Stimulated activated CD4-positive, alpha-beta T cell treated with anti-CD3 and anti-CD28 coated beads, Interleukin-1b, Interleukin-23, amount 100 ng/mL, for 1 hour (primary cell): Measurements from ENCODE around the gene MTURN.
A peak's percentile ranks its signal among the peaks of the same experiment; 100 is the strongest.
"Not testable (repeated sequence)": the region's sequence is repeated elsewhere in the genome, so short reads cannot be mapped to it uniquely, and the experiment has no call there.

Experiments used
- DNase-seq, 2 donors: peaks; one replicate each; pipeline ENCODE4 v3.0.0-alpha.2; 2020; ENCODE audit warnings: low read depth in 2 of 2

MTURN gene

DNA sequence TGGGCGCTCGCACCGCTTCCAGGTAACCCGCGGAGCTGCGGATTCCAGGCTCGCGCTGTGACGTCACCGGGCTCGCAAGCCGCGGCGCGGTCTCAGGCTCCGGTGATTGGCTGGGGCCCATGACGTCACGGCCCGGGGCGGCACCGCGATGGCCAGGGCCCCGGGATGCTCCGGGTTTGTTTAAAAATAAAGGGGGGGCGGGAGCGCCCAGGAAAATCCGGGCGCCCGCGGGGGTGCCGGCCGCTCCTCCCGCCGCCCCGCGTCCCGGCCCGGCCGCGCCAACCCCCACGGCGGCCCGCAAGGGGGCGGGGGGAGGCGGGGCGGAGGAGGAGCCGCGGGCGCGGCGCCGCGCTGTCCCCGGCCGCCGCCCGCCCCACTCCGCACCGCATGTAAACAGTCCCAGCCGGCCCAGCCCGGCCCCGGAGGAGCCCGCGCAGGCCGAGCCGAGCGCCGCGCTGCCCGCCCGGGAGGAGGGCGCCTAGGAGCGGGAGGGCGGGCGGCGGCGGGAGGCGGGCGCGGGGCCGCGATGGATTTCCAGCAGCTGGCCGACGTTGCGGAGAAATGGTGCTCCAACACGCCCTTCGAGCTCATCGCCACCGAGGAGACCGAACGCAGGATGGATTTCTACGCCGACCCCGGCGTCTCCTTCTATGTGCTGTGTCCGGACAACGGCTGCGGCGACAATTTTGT, at the start of gene MTURN:
Gene MTURN, plus strand, starts transcription at position 376 of the 690 bp plus-strand sequence. Its CDS starts 151 bp downstream, at position 527.
- DNase-seq, result peak; percentile 47 to 74

DNA sequence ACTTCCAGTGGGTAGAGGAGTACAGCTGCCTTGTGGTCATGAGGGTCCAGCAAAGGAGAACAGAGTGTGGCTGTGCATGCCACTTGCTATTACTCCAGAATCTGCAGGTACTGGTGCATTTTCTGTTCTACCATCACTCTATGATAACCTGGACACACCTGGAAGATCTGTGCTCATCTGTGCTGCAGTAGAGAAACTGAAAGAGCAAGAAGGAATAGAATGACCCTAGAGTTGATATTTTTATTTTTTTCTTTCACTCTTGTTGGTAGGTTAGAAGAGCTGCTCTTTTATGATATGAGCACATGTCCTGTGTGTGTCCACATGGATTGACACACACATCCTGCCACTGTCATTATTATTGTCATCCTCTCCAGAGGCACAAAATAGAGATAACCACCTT, 48.3 kb upstream of the MTURN start:
- no peak for DNase-seq

- no peak for DNase-seq
Observed at GRCh38 chr7:30087371-30087770, 47.4 kb upstream of the MTURN start.

DNA sequence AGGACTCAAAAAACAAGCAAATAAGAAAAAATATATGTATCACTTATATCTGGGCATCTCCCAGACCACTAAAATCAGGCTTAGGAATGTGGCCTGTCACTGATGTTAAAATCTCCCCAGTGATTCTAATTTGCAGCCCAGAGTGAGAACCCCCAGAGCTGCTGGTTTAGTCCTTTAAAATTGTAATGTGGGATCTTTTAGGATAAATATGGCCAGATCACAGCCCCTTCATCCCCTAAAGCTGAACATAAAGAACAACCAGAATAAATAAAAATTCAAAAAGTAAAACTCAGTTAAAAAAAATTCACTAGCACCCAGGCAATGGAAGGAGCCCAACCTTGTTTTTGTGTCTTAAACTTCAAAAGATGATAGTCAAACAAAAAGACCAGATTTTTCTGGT, 46.4 kb upstream of the MTURN start:
- DNase-seq, result no peak

GRCh38 chr7:30090111-30090510, 44.7 kb upstream of the MTURN start:
- DNase-seq, result no peak

- no peak for DNase-seq
Observed at GRCh38 chr7:30091491-30091912, 43.3 kb upstream of the MTURN start.

- DNase-seq, result no peak
Observed at GRCh38 chr7:30091987-30092386, 42.8 kb upstream of the MTURN start.

DNA sequence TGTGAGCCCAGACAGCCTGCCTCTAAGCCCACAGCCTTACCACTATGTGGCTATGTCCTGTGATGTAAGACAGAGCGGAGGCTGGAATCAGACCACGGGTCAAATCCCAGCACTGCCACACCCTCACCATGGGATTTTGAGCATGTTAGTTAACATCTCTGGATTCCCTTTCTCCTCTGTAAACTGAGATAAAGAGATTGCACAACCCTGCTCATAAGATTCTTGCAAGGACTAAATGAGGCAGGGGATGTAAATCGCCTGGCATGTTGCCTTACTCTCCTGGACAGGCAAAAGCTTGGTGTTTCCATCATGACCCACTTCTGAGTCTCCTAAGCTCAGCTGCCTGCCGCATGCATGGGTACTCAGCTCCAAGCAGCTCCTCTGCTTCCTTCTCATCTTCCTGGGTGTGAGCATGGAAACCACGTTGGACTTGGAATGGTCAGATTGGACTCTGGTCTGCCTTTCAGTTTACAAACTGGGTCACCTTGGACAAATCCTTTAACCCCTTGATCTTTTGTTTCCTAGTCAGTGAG, 41.3 kb upstream of the MTURN start:
- no peak for DNase-seq

- not testable (repeated sequence) for DNase-seq
Observed at GRCh38 chr7:30098599-30098998, 36.2 kb upstream of the MTURN start.

DNA sequence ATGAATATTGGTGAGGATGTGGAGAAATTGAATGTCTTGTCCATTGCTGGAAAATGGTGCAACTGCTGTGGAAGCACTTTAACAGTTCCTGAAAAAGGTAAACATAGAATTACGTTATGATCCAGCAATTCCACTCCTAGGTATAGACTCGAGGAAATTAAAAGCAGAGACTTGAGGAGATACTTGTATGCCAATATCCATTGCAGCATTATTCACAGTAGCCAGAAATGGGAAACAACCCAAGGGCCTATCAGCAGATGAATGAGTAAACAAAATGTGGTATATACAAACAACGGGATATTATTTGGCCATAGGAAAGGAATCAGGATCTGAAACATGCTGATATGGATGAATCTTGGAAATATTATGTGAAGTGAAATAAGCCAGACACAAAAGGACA, 32.5 kb upstream of the MTURN start:
- DNase-seq, result no peak

- no peak for DNase-seq
Observed at GRCh38 chr7:30104157-30104556, 30.6 kb upstream of the MTURN start.

DNA sequence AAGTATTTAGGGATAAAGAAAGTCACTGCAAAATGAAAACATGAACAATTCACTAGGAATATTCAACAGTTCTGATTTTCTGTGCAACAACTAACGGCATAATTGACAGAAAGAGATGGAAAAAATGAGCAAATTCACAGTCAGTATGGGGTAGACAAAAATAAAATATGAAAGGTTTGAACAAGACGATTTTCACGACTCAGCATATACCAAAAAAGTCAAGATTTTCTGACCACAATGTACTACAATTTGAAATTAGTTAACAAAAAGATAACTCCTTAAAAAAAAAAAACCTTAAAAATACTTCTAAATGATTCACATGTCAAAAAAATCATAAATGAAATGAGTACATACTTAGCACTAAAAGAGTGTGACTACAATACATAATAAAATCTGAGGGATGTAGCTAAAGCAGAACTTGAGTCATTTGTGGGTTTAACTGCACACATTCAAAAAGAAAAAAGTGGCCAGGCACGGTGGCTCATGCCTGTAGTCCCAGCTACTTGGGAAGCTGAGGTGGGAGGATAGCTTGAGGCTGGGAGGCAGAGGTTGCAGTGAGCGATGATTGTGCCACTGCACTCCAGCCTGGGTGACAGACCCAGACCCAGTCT, 22.6 kb upstream of the MTURN start:
- DNase-seq, result no peak

GRCh38 chr7:30113144-30113543, 21.6 kb upstream of the MTURN start:
- no peak for DNase-seq

GRCh38 chr7:30114536-30115238, 20.1 kb upstream of the MTURN start:
- DNase-seq, result no peak

DNA sequence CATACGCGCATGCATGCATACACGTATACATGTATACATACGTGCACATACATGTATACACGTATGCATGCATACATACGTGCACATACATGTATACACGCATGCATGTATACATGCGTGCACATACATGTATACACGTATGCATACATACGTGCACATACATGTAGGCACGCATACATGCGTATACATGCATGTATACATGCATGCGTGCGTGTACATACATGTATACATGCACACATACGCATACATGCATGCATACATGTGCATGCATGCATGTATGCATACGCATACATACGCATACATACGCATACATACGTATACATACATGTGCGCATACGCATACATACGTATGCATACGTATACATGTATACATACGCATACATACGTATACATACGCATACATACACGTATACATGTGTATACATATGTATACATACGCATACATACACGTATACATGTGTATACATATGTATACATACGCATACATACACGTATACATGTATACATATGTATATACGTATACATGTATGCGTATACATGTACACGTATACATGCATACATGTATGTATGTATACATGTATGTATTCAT, 19.0 kb upstream of the MTURN start:
- DNase-seq, result no peak

DNA sequence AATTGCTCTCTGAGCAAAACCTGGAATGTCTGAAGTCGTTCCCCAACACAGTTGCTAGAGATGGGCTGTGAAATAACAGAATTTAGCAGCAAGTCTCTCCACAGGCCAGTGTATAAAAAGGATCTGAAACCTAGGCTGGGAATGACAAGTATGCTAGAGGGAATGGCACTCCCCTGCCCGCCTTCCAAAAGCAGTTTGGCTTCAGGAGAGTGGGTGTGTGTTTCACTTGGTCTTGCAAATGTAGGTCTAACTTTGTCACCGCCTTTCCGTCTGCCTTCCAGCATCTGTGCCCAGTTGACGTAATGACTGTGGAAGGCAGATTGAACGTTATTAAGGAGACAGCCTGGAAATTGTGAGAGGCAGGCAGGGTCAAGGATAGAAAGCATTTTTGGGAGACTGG, 18.0 kb upstream of the MTURN start:
- no peak for DNase-seq

- DNase-seq, result no peak
Observed at GRCh38 chr7:30117896-30118295, 16.9 kb upstream of the MTURN start.

DNA sequence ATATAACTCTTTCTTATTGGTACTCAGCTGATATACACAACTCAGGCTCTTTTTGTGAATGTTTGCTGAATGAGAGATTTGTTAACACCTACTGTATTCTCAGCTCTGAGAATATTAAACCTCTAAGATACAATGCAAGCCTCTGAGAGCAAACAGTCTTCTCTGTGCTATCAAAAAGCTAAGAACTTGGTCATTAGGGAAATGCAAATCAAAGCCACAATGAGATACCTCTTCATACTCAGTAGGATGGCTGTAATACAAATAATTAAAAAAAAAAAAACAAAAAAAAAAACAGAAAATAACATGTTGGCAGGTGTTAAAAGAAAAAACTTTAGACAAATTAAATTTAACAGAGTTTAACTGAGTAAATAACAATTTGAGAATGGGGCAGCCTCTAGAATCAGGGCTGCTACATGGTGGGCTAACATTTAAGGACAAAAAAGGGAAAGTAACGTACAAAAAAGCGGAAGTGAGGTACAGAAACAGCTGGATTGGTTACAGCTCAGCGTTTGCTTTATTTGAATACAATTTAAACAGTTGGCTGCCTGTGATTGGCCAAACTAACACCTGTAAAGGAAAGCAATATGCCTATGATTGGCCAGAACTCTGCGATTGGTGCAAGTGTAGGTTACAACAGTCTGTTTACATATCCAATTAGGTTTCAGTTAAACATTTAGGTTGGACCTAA, 14.8 kb upstream of the MTURN start:
- no peak for DNase-seq

GRCh38 chr7:30133736-30134610, 813 bp upstream of the MTURN start:
- DNase-seq, result no peak

GRCh38 chr7:30135301-30136116, 723 bp downstream of the MTURN start:
- no peak for DNase-seq
